ENCODE measurements around the gene GIMAP2.
"Not testable (repeated sequence)": the region's sequence is repeated elsewhere in the genome, so short reads cannot be mapped to it uniquely, and the experiment has no call there.

The GIMAP2 gene

GRCh38 chr7:150685219-150686029 is at the start of gene GIMAP2:
Gene GIMAP2 (plus strand): TSS chr7:150685706. CDS start chr7:150687060, 1,354 bp downstream.
- DNase-seq: no peak

DNA sequence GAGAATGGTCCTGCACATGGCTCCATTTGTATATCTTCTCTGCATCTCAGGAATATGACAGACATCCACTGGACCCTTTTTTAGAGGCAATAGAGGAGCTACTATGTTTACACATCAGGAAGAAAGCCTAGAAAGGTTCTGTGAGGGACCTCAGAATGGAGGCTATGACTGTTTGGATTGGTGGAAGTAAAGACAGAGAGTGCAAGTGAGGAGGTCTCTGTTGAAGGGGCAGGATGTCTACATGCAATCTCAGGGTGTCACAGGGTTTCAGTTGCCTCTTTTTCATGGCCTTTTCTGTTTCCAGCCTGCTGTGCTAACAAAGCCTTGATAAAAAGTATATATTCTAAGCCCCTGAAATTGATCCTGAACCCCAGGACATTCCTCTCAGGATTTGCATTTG is 43.7 kb upstream of the GIMAP2 start:
- DNase-seq: no peak

DNA sequence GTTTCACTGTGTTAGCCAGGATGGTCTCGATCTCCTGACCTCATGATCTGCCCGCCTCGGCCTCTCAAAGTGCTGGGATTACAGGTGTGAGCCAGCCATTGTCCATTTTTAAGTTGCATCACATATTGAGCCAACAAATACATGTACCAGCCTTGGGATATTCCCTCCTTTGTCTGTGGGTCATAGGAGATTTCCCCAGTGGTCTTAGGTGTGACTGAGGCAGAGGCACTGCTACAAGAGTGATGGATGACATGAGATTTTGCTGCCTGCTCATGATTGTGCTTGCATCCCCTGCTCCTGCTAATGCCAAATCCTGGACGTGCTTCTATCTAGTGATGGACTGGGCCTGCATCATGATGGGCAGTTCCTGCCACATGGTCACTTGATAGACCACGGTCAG is 42.6 kb upstream of the GIMAP2 start:
- DNase-seq: no peak

DNA sequence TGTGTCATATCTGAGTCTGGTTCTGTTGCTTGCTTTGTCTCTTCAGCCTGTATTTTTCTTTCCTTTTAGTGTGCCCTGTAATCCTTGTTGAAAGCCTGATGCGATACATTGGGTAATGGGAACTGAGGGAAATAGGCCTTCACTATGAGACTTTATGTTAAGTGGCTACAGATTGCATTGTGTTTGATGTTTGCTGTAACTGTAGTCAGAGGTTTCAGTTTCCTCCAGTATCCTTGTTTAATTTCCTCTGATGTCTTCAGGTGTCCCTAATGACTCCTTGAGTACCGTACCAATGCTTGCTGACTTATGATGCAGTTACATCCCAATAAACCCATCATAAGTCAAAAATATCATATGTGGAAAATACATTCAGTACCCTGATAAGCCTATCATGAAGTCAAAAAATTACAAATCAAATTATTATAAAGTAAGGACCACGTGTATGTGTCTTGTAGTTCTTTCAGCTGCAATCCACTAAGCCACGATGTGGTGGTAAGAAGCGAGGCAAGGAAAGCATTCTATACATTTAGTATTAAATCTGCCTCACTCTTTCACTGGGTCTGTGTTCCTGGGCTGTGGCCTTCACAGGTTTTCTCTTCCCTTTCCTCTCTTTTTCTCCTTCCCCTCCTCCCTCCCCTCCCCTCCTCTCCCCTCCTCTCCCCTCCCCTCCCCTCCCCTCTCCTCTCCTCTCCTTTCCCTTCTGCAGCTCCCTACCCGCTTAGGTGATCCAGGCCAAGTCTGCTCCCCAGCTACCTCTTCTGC is 40.1 kb upstream of the GIMAP2 start:
- no peak for DNase-seq

DNA sequence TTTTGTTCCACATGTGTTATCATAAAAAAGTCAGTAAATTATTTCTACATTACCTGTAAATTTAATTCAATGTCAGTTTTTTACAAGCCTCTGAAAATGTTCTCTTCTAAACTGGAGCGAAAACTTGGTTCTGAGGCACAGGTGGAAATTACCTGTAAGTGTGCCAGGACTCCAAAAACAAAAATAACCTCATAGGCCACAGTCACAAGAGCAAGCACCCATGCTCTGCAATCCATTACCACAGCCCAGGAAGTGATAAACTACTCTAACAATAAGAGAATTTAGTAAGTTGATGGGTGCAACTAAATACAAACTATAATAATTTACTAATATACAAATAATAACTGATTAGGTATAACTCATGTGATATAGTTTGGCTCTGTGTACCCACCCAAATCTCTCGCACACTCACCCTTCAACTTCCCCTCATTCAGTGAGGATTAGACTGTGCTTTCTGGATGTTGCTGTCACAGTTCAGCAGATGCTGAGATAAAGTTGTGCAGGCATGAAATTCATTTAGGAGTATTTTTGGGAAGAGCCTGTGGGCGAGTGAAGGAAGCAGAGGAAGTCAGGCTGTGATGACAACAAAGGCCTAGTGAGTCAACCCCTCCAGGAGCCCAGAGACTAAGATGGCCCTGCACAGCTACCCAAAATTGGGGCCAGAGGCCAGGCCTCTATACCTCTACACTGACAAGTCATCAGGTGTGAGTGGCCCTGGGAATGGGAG is 37.0 kb upstream of the GIMAP2 start:
- no peak for DNase-seq

GRCh38 chr7:150649080-150649385 is 36.5 kb upstream of the GIMAP2 start:
- DNase-seq: no peak

- DNase-seq: no peak
Measured at GRCh38 chr7:150654692-150655091, 30.8 kb upstream of the GIMAP2 start.

DNA sequence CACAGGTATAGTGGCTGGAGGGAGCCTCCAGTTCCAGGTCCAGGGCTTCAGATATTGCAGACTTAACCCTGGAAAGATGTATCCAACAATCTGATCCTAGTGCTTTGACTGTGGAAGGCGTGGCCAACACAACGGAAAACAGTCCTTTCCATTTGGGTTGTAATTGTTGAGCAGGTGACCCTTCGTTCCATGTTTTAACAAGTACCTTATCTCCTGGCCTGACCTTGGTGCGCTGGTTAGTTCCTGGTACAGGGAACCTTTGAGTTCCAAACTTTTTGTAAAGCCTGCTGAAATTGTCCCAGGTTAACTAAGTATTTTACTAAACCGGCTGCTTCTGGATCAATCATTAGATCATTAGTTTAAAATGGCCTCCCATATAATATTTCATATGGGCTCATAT is 29.5 kb upstream of the GIMAP2 start:
- no peak for DNase-seq

DNA sequence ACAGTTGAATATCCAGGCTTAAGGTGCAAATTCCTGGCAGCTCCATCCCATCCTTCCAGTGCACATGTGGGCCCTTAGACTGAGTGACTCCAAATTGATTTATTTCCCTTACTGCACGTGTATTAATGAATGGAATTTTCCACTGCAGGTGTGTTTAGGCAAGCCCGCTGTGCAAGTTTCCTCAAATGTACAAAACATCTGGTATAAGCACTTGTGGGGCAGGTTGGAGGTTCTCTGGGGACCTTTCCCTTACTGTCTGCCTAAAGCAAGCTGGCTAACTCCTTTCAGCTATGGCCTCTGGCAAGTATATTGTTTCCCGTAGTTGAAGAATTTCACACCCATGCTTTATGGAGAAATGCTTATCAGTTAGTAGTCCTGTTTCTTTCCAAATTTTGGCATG is 28.0 kb upstream of the GIMAP2 start:
- no peak for DNase-seq

- no peak for DNase-seq
Measured at GRCh38 chr7:150660939-150661613, 24.4 kb upstream of the GIMAP2 start.

DNA sequence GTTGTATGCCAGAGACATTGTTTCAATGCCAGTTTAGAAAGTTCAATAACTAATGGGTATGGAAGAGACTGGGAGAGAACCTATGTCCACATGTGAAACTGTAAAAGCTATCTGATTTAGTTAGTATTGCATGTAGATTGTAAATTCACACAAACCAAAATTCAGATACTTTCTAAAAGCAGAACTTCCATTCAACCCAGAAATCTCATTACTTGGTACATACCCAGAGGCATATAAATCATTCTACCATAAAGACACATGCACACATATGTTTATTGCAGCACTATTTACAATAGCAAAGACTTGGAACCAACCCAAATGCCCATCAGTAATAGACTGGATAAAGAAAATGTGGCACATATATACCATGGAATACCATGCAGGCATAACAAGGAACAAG is 22.7 kb upstream of the GIMAP2 start:
- not testable (repeated sequence) for DNase-seq

GRCh38 chr7:150663802-150664494 is 21.6 kb upstream of the GIMAP2 start:
- no peak for DNase-seq

GRCh38 chr7:150665089-150665748 is 20.3 kb upstream of the GIMAP2 start:
- DNase-seq: no peak

DNA sequence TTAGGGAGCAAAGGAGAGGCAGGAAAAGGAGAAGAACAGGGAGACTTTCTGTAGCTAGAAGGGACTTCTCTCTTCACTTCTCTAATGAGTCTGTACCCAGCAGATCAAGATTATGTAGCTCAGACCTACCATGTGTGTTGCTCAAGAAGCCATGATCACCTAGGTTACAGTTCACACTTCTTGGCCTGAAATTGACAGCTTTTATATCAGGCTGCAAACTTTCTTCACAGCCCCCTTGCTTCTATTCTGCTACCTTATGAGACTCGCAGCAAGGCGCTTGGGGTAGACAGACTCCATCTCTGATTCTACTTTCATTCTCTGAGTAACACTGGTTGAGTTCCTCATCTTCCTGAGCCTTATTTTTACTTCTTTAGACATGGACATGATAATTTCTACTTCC is 19.6 kb upstream of the GIMAP2 start:
- no peak for DNase-seq

GRCh38 chr7:150666412-150666811 is 19.1 kb upstream of the GIMAP2 start:
- DNase-seq: no peak

DNA sequence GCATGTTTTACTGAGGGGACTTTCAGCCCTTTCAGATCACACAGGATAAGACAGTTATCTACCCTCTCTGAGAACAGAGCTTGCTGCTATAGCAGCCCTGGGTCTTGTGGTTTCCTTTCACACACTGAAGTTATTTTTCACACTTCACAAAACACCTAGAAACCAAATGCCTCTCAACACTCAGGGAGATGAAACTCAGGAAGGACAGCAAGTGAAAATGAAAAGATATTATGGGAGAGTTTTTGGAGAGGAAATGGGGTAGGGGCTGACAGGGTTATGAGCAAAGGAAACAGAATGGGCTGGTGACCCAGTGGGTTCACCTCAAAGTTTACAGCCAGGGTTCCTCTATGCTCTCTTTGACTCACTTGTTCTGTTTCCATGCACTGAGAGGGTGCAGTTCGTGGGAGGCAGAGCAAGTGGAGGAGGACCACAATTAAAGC is 17.0 kb upstream of the GIMAP2 start:
- DNase-seq: no peak

- DNase-seq: no peak
Measured at GRCh38 chr7:150668977-150669376, 16.5 kb upstream of the GIMAP2 start.

- not testable (repeated sequence) for DNase-seq
Measured at GRCh38 chr7:150671798-150672585, 13.5 kb upstream of the GIMAP2 start.

DNA sequence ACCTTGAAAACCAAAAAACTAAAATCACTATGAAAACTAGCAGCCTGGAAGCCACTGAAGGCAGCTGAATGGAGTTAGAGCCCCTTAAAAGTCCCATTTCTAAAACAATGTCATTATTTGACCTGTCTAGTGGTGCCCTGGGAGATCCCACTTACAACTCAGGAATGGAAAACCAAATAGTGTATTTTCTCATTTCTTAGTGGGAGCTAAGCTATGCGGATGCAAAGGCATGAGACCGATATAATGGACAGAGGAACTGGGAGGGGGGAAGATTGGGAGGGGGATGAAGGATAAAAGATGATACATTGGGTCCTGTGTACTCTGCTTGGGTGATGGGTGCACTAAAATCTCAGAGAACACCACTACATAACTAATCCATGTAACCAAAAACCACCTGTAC is 9.8 kb upstream of the GIMAP2 start:
- DNase-seq: no peak

- DNase-seq: not testable (repeated sequence)
Measured at GRCh38 chr7:150676276-150676675, 9.2 kb upstream of the GIMAP2 start.

DNA sequence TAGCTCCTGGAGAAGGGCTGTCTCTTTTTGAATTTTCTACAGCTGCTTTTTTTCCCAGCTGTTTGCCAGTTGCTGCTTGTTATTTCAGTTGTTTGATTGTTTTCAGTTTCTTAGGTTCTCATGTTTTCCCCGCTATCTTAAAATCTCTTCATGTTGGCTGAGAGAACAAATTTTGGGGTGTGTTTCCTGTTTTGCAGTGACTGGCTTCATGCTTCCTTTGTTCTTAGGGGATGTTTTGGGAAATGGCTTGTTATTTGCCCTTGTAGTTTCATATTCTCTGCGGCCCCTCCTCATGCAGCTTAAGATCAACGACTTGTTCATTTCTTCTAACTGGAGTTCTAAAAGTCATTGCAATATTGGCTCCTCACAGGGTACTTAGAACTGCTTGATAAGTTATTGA is 8.7 kb upstream of the GIMAP2 start:
- DNase-seq: not testable (repeated sequence)

Measured in kidney glomerular epithelial cell (primary cell).